WTC11 (cell line): ENCODE measurements around the gene C17orf113. TPM values are rescaled to one million over a fixed set of nuclear protein-coding genes. Genes with fewer than 3 reads are reported as not detected.

Experiments
- ATAC-seq: fragments of 200-7000 bp; cut with Tn5 transposase; 2 replicates; pipeline ENCODE4 v1.10.0; 2021; ENCODE audit warnings: mild to moderate bottlenecking, moderate library complexity
- CTCF ChIA-PET: fragments of 300-600 bp; sonication (Branson Sonifier 250); formaldehyde crosslinking; loops from one replicate; lab custom pipeline; 2021; ENCODE audit warnings: antibody characterized with exemption; lab: Charles Lee
- POLR2A ChIA-PET: fragments of 350-600 bp; sonication (Branson Sonifier 250); formaldehyde crosslinking; loops from one replicate; lab custom pipeline; 2021; ENCODE audit warnings: antibody characterized with exemption; lab: Charles Lee
- DNase-seq: peaks from one replicate; pipeline ENCODE4 v3.0.0; 2021; ENCODE audit warnings: low spot score
- H3K27ac Mint-ChIP-seq: 2 replicates; pipeline ENCODE4 v1.8.0; 2021; ENCODE audit warnings: mixed read lengths
- H3K27me3 Mint-ChIP-seq: 2 replicates; pipeline ENCODE4 v1.8.0; 2021; ENCODE audit warnings: low read depth, mild to moderate bottlenecking, moderate library complexity, mixed read lengths
- H3K36me3 Mint-ChIP-seq: 2 replicates; pipeline ENCODE4 v1.8.0; 2021; ENCODE audit warnings: mixed read lengths
- H3K4me1 Mint-ChIP-seq: 2 replicates; pipeline ENCODE4 v1.8.0; 2022; ENCODE audit warnings: mixed read lengths
- H3K4me3 Mint-ChIP-seq: 2 replicates; pipeline ENCODE4 v1.8.0; 2021; ENCODE audit warnings: mild to moderate bottlenecking, moderate library complexity, mixed read lengths
- H3K9me3 Mint-ChIP-seq: 2 replicates; pipeline ENCODE4 v1.8.0; 2021; ENCODE audit warnings: mixed read lengths
- CREM ChIP-seq: sonication (generic); formaldehyde crosslinking; IDR thresholded peaks from 2 replicates; pipeline ENCODE4 v1.8.1; 2022; ENCODE audit warnings: mild to moderate bottlenecking, missing genetic modification reagents, moderate library complexity
- ELF4 ChIP-seq: sonication (generic); formaldehyde crosslinking; IDR thresholded peaks from 2 replicates; pipeline ENCODE4 v1.8.1; 2022; ENCODE audit warnings: low read depth, mild to moderate bottlenecking, moderate library complexity, missing genetic modification reagents
- FOXK1 ChIP-seq: sonication (generic); formaldehyde crosslinking; IDR thresholded peaks from 2 replicates; pipeline ENCODE4 v1.8.0; 2022; ENCODE audit warnings: mild to moderate bottlenecking, moderate library complexity, missing genetic modification reagents
- HMGA2 ChIP-seq: fragments of 250-450 bp; sonication (Bioruptor Pico); IDR thresholded peaks from 2 replicates; pipeline ENCODE4 v1.4.0; 2021; ENCODE audit warnings: mild to moderate bottlenecking, moderate library complexity
- IRF2 ChIP-seq: sonication (generic); formaldehyde crosslinking; IDR thresholded peaks from 2 replicates; pipeline ENCODE4 v1.8.0; 2022; ENCODE audit warnings: low read depth, missing genetic modification reagents, borderline replicate concordance
- JAZF1 ChIP-seq: fragments of 250-450 bp; sonication (Bioruptor Pico); IDR thresholded peaks from 2 replicates; pipeline ENCODE4 v1.9.0; 2021; ENCODE audit warnings: moderate library complexity, mild to moderate bottlenecking, inconsistent platforms
- JUN ChIP-seq: sonication (generic); formaldehyde crosslinking; IDR thresholded peaks from 2 replicates; pipeline ENCODE4 v1.8.0; 2023; ENCODE audit warnings: mild to moderate bottlenecking, missing genetic modification reagents
- MXD4 ChIP-seq: fragments of 250-450 bp; sonication (Bioruptor Pico); IDR thresholded peaks from 2 replicates; pipeline ENCODE4 v1.8.0; 2021; ENCODE audit warnings: mild to moderate bottlenecking, moderate library complexity, borderline replicate concordance
- NFATC4 ChIP-seq: fragments of 250-450 bp; sonication (Bioruptor Pico); IDR thresholded peaks from 2 replicates; pipeline ENCODE4 v1.9.0; 2021; ENCODE audit warnings: mild to moderate bottlenecking
- NFE2L1 ChIP-seq: sonication (generic); formaldehyde crosslinking; IDR thresholded peaks from 2 replicates; pipeline ENCODE4 v1.8.1; 2023; ENCODE audit warnings: missing genetic modification reagents
- NR1H2 ChIP-seq: sonication (generic); formaldehyde crosslinking; IDR thresholded peaks from 2 replicates; pipeline ENCODE4 v1.9.0; 2021; ENCODE audit warnings: mild to moderate bottlenecking, moderate library complexity, missing genetic modification reagents
- PRRX2 ChIP-seq: fragments of 250-450 bp; sonication (Bioruptor Pico); IDR thresholded peaks from 2 replicates; pipeline ENCODE4 v1.8.0; 2021; ENCODE audit warnings: mild to moderate bottlenecking
- SMAD3 ChIP-seq: sonication (generic); formaldehyde crosslinking; IDR thresholded peaks from 2 replicates; pipeline ENCODE4 v1.8.0; 2022; ENCODE audit warnings: missing genetic modification reagents, mild to moderate bottlenecking, borderline replicate concordance
- TCF7 ChIP-seq: sonication (generic); formaldehyde crosslinking; IDR thresholded peaks from 2 replicates; pipeline ENCODE4 v1.8.0; 2022; ENCODE audit warnings: mild to moderate bottlenecking, low read depth, missing genetic modification reagents, moderate library complexity
- ZBTB21 ChIP-seq: sonication (generic); formaldehyde crosslinking; IDR thresholded peaks from 2 replicates; pipeline ENCODE4 v1.8.1; 2023; ENCODE audit warnings: mild to moderate bottlenecking, missing genetic modification reagents, borderline replicate concordance
- ZNF138 ChIP-seq: sonication (generic); formaldehyde crosslinking; conservative IDR thresholded peaks from 2 replicates; pipeline ENCODE4 v1.8.1; 2022; ENCODE audit warnings: mild to moderate bottlenecking, moderate library complexity, missing genetic modification reagents
- ZNF219 ChIP-seq: sonication (generic); formaldehyde crosslinking; IDR thresholded peaks from 2 replicates; pipeline ENCODE4 v1.8.0; 2023; ENCODE audit warnings: missing genetic modification reagents, mild to moderate bottlenecking, borderline replicate concordance
- ZNF396 ChIP-seq: fragments of 250-450 bp; sonication (Bioruptor Pico); IDR thresholded peaks from 2 replicates; pipeline ENCODE4 v1.8.0; 2021; ENCODE audit warnings: mild to moderate bottlenecking, moderate library complexity, borderline replicate concordance
- total RNA-seq: library from RNA; stranded (reverse); gene quantifications from 3 replicates; pipeline ENCODE4 v1.2.3, GENCODE V29; 2021
- TF ChIP-seq, protein P1 (sequence below): sonication (generic); formaldehyde crosslinking; IDR thresholded peaks from 2 replicates; pipeline ENCODE4 v1.8.0; 2022; ENCODE audit warnings: mild to moderate bottlenecking, missing genetic modification reagents
- TF ChIP-seq, protein P2 (sequence below): fragments of 200-600 bp; IDR thresholded peaks from 2 replicates; pipeline ENCODE4 v1.8.0; 2022; ENCODE audit warnings: antibody characterized with exemption
- TF ChIP-seq, protein P3 (sequence below): fragments of 250-450 bp; sonication (Bioruptor Pico); IDR thresholded peaks from 2 replicates; pipeline ENCODE4 v2.1.2; 2022; ENCODE audit warnings: mild to moderate bottlenecking, moderate library complexity
- TF ChIP-seq, protein P4 (sequence below): sonication (generic); formaldehyde crosslinking; IDR thresholded peaks from 2 replicates; pipeline ENCODE4 v1.8.0; 2022; ENCODE audit warnings: mild to moderate bottlenecking, missing genetic modification reagents
- TF ChIP-seq, protein P5 (sequence below): sonication (generic); formaldehyde crosslinking; IDR thresholded peaks from 2 replicates; pipeline ENCODE4 v1.8.1; 2022; ENCODE audit warnings: mild to moderate bottlenecking, missing genetic modification reagents, moderate library complexity, borderline replicate concordance

Gene C17orf113
- total RNA-seq, 1 experiment from 2014 or later = 1.9 TPM

DNA sequence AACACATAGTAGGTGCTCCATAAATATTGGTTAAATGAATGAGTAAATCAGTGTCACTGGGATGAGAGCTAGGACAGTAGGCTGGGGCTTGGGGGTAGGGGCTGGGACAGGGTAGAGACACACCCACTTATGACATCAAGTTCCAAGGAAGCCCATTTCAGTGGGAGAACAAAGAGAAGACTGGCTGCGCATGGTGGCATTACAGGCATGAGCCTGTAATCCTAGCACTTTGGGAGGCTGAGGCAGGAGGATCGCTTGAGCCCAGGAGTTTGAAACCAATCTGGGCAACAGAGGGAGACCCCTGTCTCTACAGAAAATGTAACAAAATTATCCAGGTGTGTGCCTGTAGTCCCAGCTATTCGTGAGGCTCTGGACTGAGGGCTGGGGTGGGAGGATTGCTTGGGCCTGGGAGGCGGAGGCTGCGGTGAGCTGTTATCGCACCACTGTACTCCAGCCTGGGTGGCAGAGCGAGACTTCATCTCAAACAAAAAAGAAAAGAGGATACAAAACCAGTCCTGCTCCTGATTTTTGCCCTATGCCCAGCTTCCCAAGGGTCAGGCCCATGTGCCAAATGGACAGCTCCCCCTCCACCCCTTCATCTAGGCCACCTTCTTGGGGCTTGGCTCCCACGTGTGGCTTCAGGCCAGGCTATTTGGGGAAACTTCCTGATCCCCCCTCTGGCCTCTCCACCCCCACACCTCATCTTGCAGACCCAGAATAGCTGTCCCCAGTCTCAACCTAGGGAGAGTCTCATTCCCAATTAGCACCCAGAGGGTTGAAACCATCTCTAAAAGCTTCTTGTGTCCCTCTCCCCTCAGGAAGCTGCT, 40.8 kb upstream of the C17orf113 start:
- ChIA-PET POLR2A (interaction anchor here (0.6 to 0.7 kb wide), 2 partner anchors 215 to 1777 kb away, joined by 3 to 5 read pairs; no protein-coding TSS in a partner anchor), CTCF (interaction anchor here (1.0 to 2.6 kb wide), 8 partner anchors 10 to 131 kb away, joined by 3 to 20 read pairs (median 4); partner anchors contain the start of gene KAT2A)
- H3K4me3 Mint-ChIP-seq = no peak overlapping the region
- ATAC-seq = no peak
- H3K9me3 Mint-ChIP-seq = no peaks in the 10 kb centered on the region
- H3K27me3 Mint-ChIP-seq = peaks cover 5% of the 10 kb centered on the region
- TF ChIP-seq NR1H2 (CRISPR knock-in tag) (no peak), JUN (CRISPR knock-in tag) (no peak), ELF4 (CRISPR knock-in tag) (no peak), NFATC4 (CRISPR knock-in tag) (no peak), CREM (no peak)
- H3K4me1 Mint-ChIP-seq = peaks cover 15% of the 10 kb centered on the region
- DNase-seq = no peak
- H3K36me3 Mint-ChIP-seq = no peaks in the 10 kb centered on the region
- no peak overlapping the region for H3K27ac Mint-ChIP-seq

DNA sequence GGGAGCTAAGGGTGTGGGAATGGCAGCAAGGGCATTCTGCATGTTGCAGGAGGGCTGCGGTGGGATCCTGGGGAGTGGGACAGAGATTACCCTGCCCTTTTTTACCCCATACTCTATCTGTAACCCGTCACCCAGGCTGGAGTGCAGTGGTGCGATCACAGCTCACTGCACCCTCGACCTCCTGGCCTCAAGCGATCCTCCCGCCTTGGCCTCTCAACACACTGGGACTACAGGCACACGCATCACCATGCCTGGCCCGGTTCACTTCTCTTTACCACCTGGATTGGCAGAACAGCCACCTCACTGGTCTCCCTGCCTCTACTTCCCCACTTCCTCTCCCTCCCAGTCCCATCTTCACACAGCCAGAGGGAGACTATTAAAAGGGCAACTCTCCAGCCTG, 38.3 kb upstream of the C17orf113 start:
- Mint-ChIP-seq H3K9me3 (no peaks in the 10 kb centered on the region), H3K4me1 (peaks cover 15% of the 10 kb centered on the region), H3K36me3 (no peaks in the 10 kb centered on the region), H3K4me3 (no peak overlapping the region), H3K27me3 (no peaks in the 10 kb centered on the region), H3K27ac (no peak overlapping the region; the same call in 1 of the 2 replicates)
- TF ChIP-seq NFE2L1 (CRISPR knock-in tag) (no peak), ZBTB21 (CRISPR knock-in tag) (no peak), ZNF219 (no peak), FOXK1 (CRISPR knock-in tag) (no peak), SMAD3 (no peak), PRRX2 (no peak), TCF7 (CRISPR knock-in tag) (no peak), IRF2 (CRISPR knock-in tag) (no peak), ZNF396 (CRISPR knock-in tag) (no peak), MXD4 (CRISPR knock-in tag) (no peak), JAZF1 (CRISPR knock-in tag) (no peak), ZNF138 (CRISPR knock-in tag) (no peak), HMGA2 (no peak), NFATC4 (CRISPR knock-in tag) (no peak)
- TF ChIP-seq, protein P1, sequence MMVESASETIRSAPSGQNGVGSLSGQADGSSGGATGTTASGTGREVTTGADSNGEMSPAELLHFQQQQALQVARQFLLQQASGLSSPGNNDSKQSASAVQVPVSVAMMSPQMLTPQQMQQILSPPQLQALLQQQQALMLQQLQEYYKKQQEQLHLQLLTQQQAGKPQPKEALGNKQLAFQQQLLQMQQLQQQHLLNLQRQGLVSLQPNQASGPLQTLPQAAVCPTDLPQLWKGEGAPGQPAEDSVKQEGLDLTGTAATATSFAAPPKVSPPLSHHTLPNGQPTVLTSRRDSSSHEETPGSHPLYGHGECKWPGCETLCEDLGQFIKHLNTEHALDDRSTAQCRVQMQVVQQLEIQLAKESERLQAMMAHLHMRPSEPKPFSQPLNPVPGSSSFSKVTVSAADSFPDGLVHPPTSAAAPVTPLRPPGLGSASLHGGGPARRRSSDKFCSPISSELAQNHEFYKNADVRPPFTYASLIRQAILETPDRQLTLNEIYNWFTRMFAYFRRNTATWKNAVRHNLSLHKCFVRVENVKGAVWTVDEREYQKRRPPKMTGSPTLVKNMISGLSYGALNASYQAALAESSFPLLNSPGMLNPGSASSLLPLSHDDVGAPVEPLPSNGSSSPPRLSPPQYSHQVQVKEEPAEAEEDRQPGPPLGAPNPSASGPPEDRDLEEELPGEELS (CRISPR knock-in tag) = no peak
- TF ChIP-seq, protein P2, sequence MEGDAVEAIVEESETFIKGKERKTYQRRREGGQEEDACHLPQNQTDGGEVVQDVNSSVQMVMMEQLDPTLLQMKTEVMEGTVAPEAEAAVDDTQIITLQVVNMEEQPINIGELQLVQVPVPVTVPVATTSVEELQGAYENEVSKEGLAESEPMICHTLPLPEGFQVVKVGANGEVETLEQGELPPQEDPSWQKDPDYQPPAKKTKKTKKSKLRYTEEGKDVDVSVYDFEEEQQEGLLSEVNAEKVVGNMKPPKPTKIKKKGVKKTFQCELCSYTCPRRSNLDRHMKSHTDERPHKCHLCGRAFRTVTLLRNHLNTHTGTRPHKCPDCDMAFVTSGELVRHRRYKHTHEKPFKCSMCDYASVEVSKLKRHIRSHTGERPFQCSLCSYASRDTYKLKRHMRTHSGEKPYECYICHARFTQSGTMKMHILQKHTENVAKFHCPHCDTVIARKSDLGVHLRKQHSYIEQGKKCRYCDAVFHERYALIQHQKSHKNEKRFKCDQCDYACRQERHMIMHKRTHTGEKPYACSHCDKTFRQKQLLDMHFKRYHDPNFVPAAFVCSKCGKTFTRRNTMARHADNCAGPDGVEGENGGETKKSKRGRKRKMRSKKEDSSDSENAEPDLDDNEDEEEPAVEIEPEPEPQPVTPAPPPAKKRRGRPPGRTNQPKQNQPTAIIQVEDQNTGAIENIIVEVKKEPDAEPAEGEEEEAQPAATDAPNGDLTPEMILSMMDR = no peak
- TF ChIP-seq, protein P3, sequence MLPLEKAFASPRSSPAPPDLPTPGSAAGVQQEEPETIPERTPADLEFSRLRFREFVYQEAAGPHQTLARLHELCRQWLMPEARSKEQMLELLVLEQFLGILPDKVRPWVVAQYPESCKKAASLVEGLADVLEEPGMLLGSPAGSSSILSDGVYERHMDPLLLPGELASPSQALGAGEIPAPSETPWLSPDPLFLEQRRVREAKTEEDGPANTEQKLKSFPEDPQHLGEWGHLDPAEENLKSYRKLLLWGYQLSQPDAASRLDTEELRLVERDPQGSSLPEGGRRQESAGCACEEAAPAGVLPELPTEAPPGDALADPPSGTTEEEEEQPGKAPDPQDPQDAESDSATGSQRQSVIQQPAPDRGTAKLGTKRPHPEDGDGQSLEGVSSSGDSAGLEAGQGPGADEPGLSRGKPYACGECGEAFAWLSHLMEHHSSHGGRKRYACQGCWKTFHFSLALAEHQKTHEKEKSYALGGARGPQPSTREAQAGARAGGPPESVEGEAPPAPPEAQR (CRISPR knock-in tag) = no peak
- TF ChIP-seq, protein P4, sequence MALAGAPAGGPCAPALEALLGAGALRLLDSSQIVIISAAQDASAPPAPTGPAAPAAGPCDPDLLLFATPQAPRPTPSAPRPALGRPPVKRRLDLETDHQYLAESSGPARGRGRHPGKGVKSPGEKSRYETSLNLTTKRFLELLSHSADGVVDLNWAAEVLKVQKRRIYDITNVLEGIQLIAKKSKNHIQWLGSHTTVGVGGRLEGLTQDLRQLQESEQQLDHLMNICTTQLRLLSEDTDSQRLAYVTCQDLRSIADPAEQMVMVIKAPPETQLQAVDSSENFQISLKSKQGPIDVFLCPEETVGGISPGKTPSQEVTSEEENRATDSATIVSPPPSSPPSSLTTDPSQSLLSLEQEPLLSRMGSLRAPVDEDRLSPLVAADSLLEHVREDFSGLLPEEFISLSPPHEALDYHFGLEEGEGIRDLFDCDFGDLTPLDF (CRISPR knock-in tag) = no peak
- TF ChIP-seq, protein P5, sequence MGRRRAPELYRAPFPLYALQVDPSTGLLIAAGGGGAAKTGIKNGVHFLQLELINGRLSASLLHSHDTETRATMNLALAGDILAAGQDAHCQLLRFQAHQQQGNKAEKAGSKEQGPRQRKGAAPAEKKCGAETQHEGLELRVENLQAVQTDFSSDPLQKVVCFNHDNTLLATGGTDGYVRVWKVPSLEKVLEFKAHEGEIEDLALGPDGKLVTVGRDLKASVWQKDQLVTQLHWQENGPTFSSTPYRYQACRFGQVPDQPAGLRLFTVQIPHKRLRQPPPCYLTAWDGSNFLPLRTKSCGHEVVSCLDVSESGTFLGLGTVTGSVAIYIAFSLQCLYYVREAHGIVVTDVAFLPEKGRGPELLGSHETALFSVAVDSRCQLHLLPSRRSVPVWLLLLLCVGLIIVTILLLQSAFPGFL (CRISPR knock-in tag) = no peak
- POLR2A ChIA-PET = no interaction called here
- no peak for DNase-seq
- CTCF ChIA-PET = interaction anchor here (0.6 to 2.1 kb wide), 4 partner anchors 10 to 32 kb away, joined by 3 to 11 read pairs (median 6); partner anchors contain the start of genes KAT2A and ZNF385C
- no peak for ATAC-seq
